ENCODE results near the gene ZBTB22. TPM values are rescaled to one million over a fixed set of nuclear protein-coding genes. Genes with fewer than 3 reads are reported as not detected.

ZBTB22 gene
- total RNA-seq, 5 donors from 2014 or later (not counting 1 experiment from before 2014, with no cell fraction given): 17.6 to 32.0 (median 26.3) TPM

DNA sequence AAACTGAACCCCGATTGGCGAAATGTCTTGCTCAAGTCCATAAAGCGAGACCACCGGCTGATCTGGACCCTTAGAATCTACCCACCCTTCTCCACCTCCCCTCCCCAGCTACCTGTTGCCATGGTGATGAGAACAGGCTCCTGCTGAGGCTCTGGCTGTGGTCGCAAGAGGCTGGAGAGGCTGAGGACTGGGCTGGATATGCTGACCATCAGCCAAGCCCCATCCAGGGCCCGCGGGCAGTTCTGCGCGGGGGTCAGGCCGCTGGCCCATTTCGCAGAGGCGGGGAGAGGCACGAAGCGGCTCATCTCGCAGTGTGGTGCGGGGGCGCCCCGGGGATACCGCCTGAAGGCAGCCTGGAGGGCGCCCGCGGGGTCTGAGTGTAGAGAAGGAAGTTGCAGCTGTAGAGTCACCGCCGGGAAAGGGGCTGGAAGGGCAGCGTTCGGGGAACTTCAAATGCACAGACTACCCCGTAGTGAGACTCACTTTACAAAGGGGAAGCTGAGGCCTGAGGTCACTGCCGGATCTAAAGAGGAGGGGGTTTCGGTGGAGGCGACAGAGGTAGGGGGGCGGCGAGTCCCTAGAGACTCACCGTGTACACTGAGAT, 4.3 kb downstream of the ZBTB22 start:
- Mint-ChIP-seq H3K27ac (peak overlapping the region; percentile 97 to 98), H3K27me3 (no peaks in the 10 kb centered on the region), H3K9me3 (no peaks in the 10 kb centered on the region), H3K36me3 (peaks cover 16% of the 10 kb centered on the region), H3K4me3 (peak overlapping the region; percentile 98 to 100 (median 99)), H3K4me1 (peaks cover 63 to 68% (median 65%) of the 10 kb centered on the region in 3 donors)
- H3K27ac ChIP-seq (ENCODE audit: low read length): peak overlapping the region; percentile 99
- peaks cover 20 to 76% of the 10 kb centered on the region in 2 experiments for H3K4me1 ChIP-seq (ENCODE audit: control insufficient read depth in 1 of 2, extremely low read depth in 1 of 2, insufficient read depth in 2 of 2, low read length in 2 of 2)
- H3K27me3 ChIP-seq (replicated peaks in 1 of 2; ENCODE audit: control insufficient read depth in 2 of 2, extremely low read depth in 1 of 2, insufficient read depth in 2 of 2, low read length in 1 of 2): no peaks in the 10 kb centered on the region
- CTCF ChIA-PET: interaction anchor here in 1 of 2 donors (0.6 to 2.2 kb wide), 6 partner anchors 14 to 1991 kb away, joined by 4 to 12 read pairs (median 7); partner anchors contain the start of genes B3GALT4, RPS18 and VPS52
- no peaks in the 10 kb centered on the region for H3K9me3 ChIP-seq
- WGBS (ENCODE audit: insufficient coverage): under 1% methylated on average over 21 of the region's 33 CpGs
- peaks cover 0 to 35% of the 10 kb centered on the region in 2 donors for H3K36me3 ChIP-seq (ENCODE audit: control insufficient read depth in 2 of 2, extremely low read depth in 1 of 2, insufficient read depth in 1 of 2, low read length in 1 of 2)
- peak in 17 of 35 experiments; percentile 4 to 56 (median 34) for DNase-seq
- POLR2A ChIA-PET: interaction anchor here (0.5 to 1.5 kb wide), 7 partner anchors 15 to 1107 kb away, joined by 3 to 6 read pairs (median 4); partner anchors contain the start of genes RGL2 (in 1 of the 2) and SYNGAP1 (in 1 of the 2)
- ATAC-seq (replicated peaks in 1 of 4): peak in 2 of 4 experiments; percentile 7 to 13
- peak overlapping the region; percentile 93 to 99 for H3K4me3 ChIP-seq (ENCODE audit: control insufficient read depth in 1 of 2, extremely low read depth in 1 of 2, low read length in 1 of 2)

- peaks cover 61 to 67% (median 65%) of the 10 kb centered on the region in 3 donors for H3K4me1 Mint-ChIP-seq
- H3K4me3 ChIP-seq (ENCODE audit: control insufficient read depth in 1 of 2, extremely low read depth in 1 of 2, low read length in 1 of 2): peak overlapping the region; percentile 93 to 99
- H3K9me3 ChIP-seq: no peaks in the 10 kb centered on the region
- H3K4me3 Mint-ChIP-seq: peak overlapping the region; percentile 98 to 100 (median 99)
- peak overlapping the region; percentile 99 for H3K27ac ChIP-seq (ENCODE audit: low read length)
- ChIA-PET POLR2A (interaction anchor here (0.5 to 1.6 kb wide), 8 partner anchors 13 to 1108 kb away, joined by 3 to 6 read pairs (median 4); partner anchors contain the start of genes PFDN6 (in 1 of the 2), RGL2 (in 1 of the 2) and SYNGAP1 (in 1 of the 2)), CTCF (interaction anchor here (0.6 to 2.2 kb wide), 7 partner anchors 13 to 1990 kb away, joined by 3 to 12 read pairs (median 5); partner anchors contain the start of genes B3GALT4 (in 2 of the 2), RPS18 (in 1 of the 2) and VPS52 (in 1 of the 2))
- no peaks in the 10 kb centered on the region for H3K27me3 ChIP-seq (replicated peaks in 1 of 2; ENCODE audit: control insufficient read depth in 2 of 2, extremely low read depth in 1 of 2, insufficient read depth in 2 of 2, low read length in 1 of 2)
- H3K27ac Mint-ChIP-seq: peak overlapping the region; percentile 97 to 98
- peaks cover 0 to 41% of the 10 kb centered on the region in 2 donors for H3K36me3 ChIP-seq (ENCODE audit: control insufficient read depth in 2 of 2, extremely low read depth in 1 of 2, insufficient read depth in 1 of 2, low read length in 1 of 2)
- WGBS (ENCODE audit: insufficient coverage): 19% methylated on average over 22 of the region's 29 CpGs
- H3K27me3 Mint-ChIP-seq: no peaks in the 10 kb centered on the region
- no peaks in the 10 kb centered on the region for H3K9me3 Mint-ChIP-seq
- peaks cover 17% of the 10 kb centered on the region for H3K36me3 Mint-ChIP-seq
- ATAC-seq (replicated peaks in 1 of 4): peak; percentile 35 to 57 (median 48)
- peak; percentile 31 to 95 (median 88) for DNase-seq
- H3K4me1 ChIP-seq (ENCODE audit: control insufficient read depth in 1 of 2, extremely low read depth in 1 of 2, insufficient read depth in 2 of 2, low read length in 2 of 2): peaks cover 20 to 72% of the 10 kb centered on the region in 2 experiments
These were observed 5.0 kb downstream of the ZBTB22 start for GRCh38 chr6:33312361-33313104.

DNA sequence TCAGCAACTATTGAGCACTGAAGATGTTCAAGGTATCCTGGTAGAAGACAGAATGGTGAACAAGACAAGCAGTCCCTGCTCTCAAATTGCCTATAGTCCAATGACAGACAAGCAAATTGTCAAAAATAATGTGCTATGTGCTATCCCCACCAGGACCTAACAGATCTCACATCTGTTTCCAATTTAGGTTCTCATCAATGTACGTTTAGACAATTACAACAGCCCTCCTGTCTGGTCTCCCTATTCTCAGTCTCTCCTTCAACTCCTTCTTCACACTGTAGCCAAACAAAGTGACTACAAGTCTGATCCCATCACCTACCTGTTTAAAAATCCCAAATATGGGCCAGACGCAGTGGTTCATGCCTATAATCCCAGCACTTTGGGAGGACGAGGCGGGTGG, 11.2 kb downstream of the ZBTB22 start:
- Mint-ChIP-seq H3K9me3 (no peaks in the 10 kb centered on the region), H3K4me3 (no peak overlapping the region), H3K4me1 (peaks cover 38 to 47% (median 46%) of the 10 kb centered on the region in 3 donors), H3K27ac (peak overlapping the region; percentile 3 to 43), H3K27me3 (no peaks in the 10 kb centered on the region), H3K36me3 (peaks cover 36% of the 10 kb centered on the region)
- Histone ChIP-seq H3K36me3 (ENCODE audit: control insufficient read depth in 2 of 2, extremely low read depth in 1 of 2, insufficient read depth in 1 of 2, low read length in 1 of 2) (peaks cover 9 to 80% of the 10 kb centered on the region in 2 donors), H3K4me1 (ENCODE audit: control insufficient read depth in 1 of 2, extremely low read depth in 1 of 2, insufficient read depth in 2 of 2, low read length in 2 of 2) (peaks cover 2 to 50% of the 10 kb centered on the region in 2 experiments), H3K27me3 (replicated peaks in 1 of 2; ENCODE audit: control insufficient read depth in 2 of 2, extremely low read depth in 1 of 2, insufficient read depth in 2 of 2, low read length in 1 of 2) (no peaks in the 10 kb centered on the region), H3K27ac (ENCODE audit: low read length) (peak overlapping the region; percentile 29), H3K4me3 (ENCODE audit: control insufficient read depth in 1 of 2, extremely low read depth in 1 of 2, low read length in 1 of 2) (no peak overlapping the region), H3K9me3 (no peaks in the 10 kb centered on the region)
- ChIA-PET POLR2A (interaction anchor here in 1 of 2 donors (1.1 kb wide), 1 partner anchor 28 kb away, joined by 3 read pairs; no protein-coding TSS in a partner anchor), CTCF (interaction anchor here in 1 of 2 donors (0.8 kb wide), 1 partner anchor 129 kb away, joined by 3 read pairs; no protein-coding TSS in a partner anchor)
- no peak for ATAC-seq (replicated peaks in 1 of 4)
- WGBS (ENCODE audit: insufficient coverage): 86% methylated on average over 3 of the region's 4 CpGs
- DNase-seq: no peak

DNA sequence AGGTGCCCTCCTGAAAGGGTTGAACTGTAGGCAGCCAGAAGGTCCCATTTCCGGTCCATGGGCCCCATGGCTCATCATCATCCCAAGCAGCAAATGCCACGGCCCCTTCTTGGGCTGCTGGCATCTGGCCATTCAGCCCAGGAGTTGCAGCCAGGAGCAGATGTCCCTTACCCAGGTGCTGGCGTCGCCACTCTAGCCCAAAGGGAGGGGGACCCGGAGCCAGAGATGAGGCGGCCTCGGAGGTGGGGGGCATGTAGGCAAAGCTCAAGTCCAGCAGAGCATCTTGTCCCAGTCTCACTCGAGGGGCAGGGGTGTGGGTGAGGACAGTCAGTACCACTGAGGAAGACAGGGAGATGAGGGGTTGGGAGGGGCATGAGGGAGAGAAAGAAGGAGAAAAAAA, 12.5 kb downstream of the ZBTB22 start:
- ChIA-PET POLR2A (interaction anchor here in 1 of 2 donors (0.6 kb wide), 1 partner anchor 50 kb away, joined by 3 read pairs; no protein-coding TSS in a partner anchor), CTCF (no interaction called here)
- Mint-ChIP-seq H3K27me3 (no peaks in the 10 kb centered on the region), H3K27ac (no peak overlapping the region), H3K9me3 (no peaks in the 10 kb centered on the region), H3K4me3 (no peak overlapping the region), H3K36me3 (peaks cover 30% of the 10 kb centered on the region), H3K4me1 (peaks cover 35 to 53% (median 46%) of the 10 kb centered on the region in 3 donors)
- H3K36me3 ChIP-seq (ENCODE audit: control insufficient read depth in 2 of 2, extremely low read depth in 1 of 2, insufficient read depth in 1 of 2, low read length in 1 of 2): peaks cover 9 to 69% of the 10 kb centered on the region in 2 donors
- no peak overlapping the region for H3K4me3 ChIP-seq (ENCODE audit: control insufficient read depth in 1 of 2, extremely low read depth in 1 of 2, low read length in 1 of 2)
- H3K27ac ChIP-seq (ENCODE audit: low read length): no peak overlapping the region
- H3K27me3 ChIP-seq (replicated peaks in 1 of 2; ENCODE audit: control insufficient read depth in 2 of 2, extremely low read depth in 1 of 2, insufficient read depth in 2 of 2, low read length in 1 of 2): no peaks in the 10 kb centered on the region
- ATAC-seq (replicated peaks in 1 of 4) (no peak), DNase-seq (no peak)
- 92% methylated on average over 8 of the region's 8 CpGs for whole genome bisulfite sequencing (ENCODE audit: insufficient coverage)
- H3K9me3 ChIP-seq: no peaks in the 10 kb centered on the region
- peaks cover under 1 to 48% of the 10 kb centered on the region in 2 experiments for H3K4me1 ChIP-seq (ENCODE audit: control insufficient read depth in 1 of 2, extremely low read depth in 1 of 2, insufficient read depth in 2 of 2, low read length in 2 of 2)

DNA sequence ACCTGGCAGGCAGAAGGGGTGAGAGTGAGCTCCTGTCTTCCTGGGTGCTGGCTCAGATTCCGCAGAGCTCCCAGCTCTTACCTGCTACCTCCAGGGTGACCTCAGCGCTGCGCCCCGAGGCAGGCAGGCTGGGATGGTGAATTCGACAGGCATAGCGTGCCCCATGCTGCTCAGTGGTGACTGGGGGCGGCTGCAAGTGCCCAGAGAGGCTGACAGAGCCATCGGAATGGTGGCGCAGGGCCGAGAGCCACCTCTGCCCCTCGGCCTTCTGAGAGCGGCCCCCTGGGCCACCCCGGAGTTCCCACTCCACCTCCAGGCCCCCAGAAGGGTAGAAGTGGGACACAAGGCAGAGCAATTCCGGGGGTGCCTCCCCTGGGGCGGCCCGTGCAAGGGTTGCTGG, 13.3 kb downstream of the ZBTB22 start:
- H3K27ac ChIP-seq (ENCODE audit: low read length): no peak overlapping the region
- CTCF ChIA-PET: no interaction called here
- no peaks in the 10 kb centered on the region for H3K9me3 Mint-ChIP-seq
- peaks cover 33% of the 10 kb centered on the region for H3K36me3 Mint-ChIP-seq
- peaks cover 9 to 66% of the 10 kb centered on the region in 2 donors for H3K36me3 ChIP-seq (ENCODE audit: control insufficient read depth in 2 of 2, extremely low read depth in 1 of 2, insufficient read depth in 1 of 2, low read length in 1 of 2)
- no peak overlapping the region for H3K27ac Mint-ChIP-seq
- H3K4me1 Mint-ChIP-seq: peaks cover 43 to 61% (median 55%) of the 10 kb centered on the region in 3 donors
- DNase-seq (no peak), ATAC-seq (replicated peaks in 1 of 4) (no peak)
- POLR2A ChIA-PET: no interaction called here
- peaks cover 3 to 47% of the 10 kb centered on the region in 2 experiments for H3K4me1 ChIP-seq (ENCODE audit: control insufficient read depth in 1 of 2, extremely low read depth in 1 of 2, insufficient read depth in 2 of 2, low read length in 2 of 2)
- WGBS (ENCODE audit: insufficient coverage): 100% methylated on average over 5 of the region's 16 CpGs
- H3K27me3 Mint-ChIP-seq: no peaks in the 10 kb centered on the region
- no peaks in the 10 kb centered on the region for H3K9me3 ChIP-seq
- H3K27me3 ChIP-seq (replicated peaks in 1 of 2; ENCODE audit: control insufficient read depth in 2 of 2, extremely low read depth in 1 of 2, insufficient read depth in 2 of 2, low read length in 1 of 2): no peaks in the 10 kb centered on the region
- H3K4me3 Mint-ChIP-seq: no peak overlapping the region
- no peak overlapping the region for H3K4me3 ChIP-seq (ENCODE audit: control insufficient read depth in 1 of 2, extremely low read depth in 1 of 2, low read length in 1 of 2)

- H3K9me3 ChIP-seq: no peaks in the 10 kb centered on the region
- H3K36me3 ChIP-seq (ENCODE audit: control insufficient read depth in 2 of 2, extremely low read depth in 1 of 2, insufficient read depth in 1 of 2, low read length in 1 of 2): peaks cover 9 to 51% of the 10 kb centered on the region in 2 donors
- WGBS (ENCODE audit: insufficient coverage): no CpG with 5 or more reads among the region's 3 CpGs
- ChIA-PET POLR2A (interaction anchor here (0.6 to 1.1 kb wide), 2 partner anchors 8 to 31 kb away, joined by 3 to 6 read pairs; no protein-coding TSS in a partner anchor), CTCF (interaction anchor here in 1 of 2 donors (0.5 kb wide), 1 partner anchor 149 kb away, joined by 7 read pairs; no protein-coding TSS in a partner anchor)
- Mint-ChIP-seq H3K4me3 (peak overlapping the region in 1 of 3 donors; percentile 31), H3K9me3 (no peaks in the 10 kb centered on the region), H3K4me1 (peaks cover 37 to 63% (median 50%) of the 10 kb centered on the region in 3 donors), H3K36me3 (peaks cover 26% of the 10 kb centered on the region), H3K27ac (peak overlapping the region in 1 of 2 donors; percentile 52), H3K27me3 (no peaks in the 10 kb centered on the region)
- no peak overlapping the region for H3K27ac ChIP-seq (ENCODE audit: low read length)
- ATAC-seq (replicated peaks in 1 of 4) (no peak), DNase-seq (no peak)
- no peak overlapping the region for H3K4me3 ChIP-seq (ENCODE audit: control insufficient read depth in 1 of 2, extremely low read depth in 1 of 2, low read length in 1 of 2)
- H3K27me3 ChIP-seq (replicated peaks in 1 of 2; ENCODE audit: control insufficient read depth in 2 of 2, extremely low read depth in 1 of 2, insufficient read depth in 2 of 2, low read length in 1 of 2): no peaks in the 10 kb centered on the region
- peaks cover 7 to 53% of the 10 kb centered on the region in 2 experiments for H3K4me1 ChIP-seq (ENCODE audit: control insufficient read depth in 1 of 2, extremely low read depth in 1 of 2, insufficient read depth in 2 of 2, low read length in 2 of 2)
These were observed 15.7 kb downstream of the ZBTB22 start for GRCh38 chr6:33301877-33302276.
